ENCODE results near the gene OR52N1. TPM values are rescaled to one million over a fixed set of nuclear protein-coding genes. Genes with fewer than 3 reads are reported as not detected.

Gene OR52N1
- total and polyA plus RNA-seq, 2 of the 4 experiments (the other 2 are of a cell fraction): not detected

- Histone ChIP-seq H3K9me3 (ENCODE audit: control insufficient read depth, insufficient read depth, low read length) (no peaks in the 10 kb centered on the region), H3K4me3 (ENCODE audit: insufficient read depth, low read depth, low read length) (no peak overlapping the region), H4K20me1 (ENCODE audit: insufficient read depth, low read length) (no peaks in the 10 kb centered on the region), H2AK5ac (ENCODE audit: low read depth, low read length) (no peak overlapping the region), H3K27ac (ENCODE audit: insufficient read depth, low read length) (no peak overlapping the region), H3K23ac (ENCODE audit: low read depth, low read length) (no peak overlapping the region), H2BK15ac (ENCODE audit: low read depth, low read length) (no peak overlapping the region), H3K4me2 (ENCODE audit: low read depth, low read length) (no peak overlapping the region), H3K14ac (replicated peaks; ENCODE audit: low read depth, low read length) (no peak overlapping the region), H3K56ac (ENCODE audit: extremely low read depth, insufficient read depth, low read length) (no peak overlapping the region), H2AK9ac (replicated peaks; ENCODE audit: low read depth, low read length, poor library complexity) (no peak overlapping the region), H3K27me3 (ENCODE audit: control insufficient read depth, insufficient read depth, low read length) (no peaks in the 10 kb centered on the region), H4K91ac (ENCODE audit: insufficient read depth, low read depth, low read length) (no peak overlapping the region), H4K5ac (ENCODE audit: low read depth, low read length) (no peak overlapping the region), H3K18ac (ENCODE audit: low read depth, low read length) (no peak overlapping the region), H3K4me1 (ENCODE audit: control insufficient read depth, insufficient read depth, low read length) (no peaks in the 10 kb centered on the region), H3K36me3 (ENCODE audit: control insufficient read depth, insufficient read depth, low read length) (no peaks in the 10 kb centered on the region), H2BK5ac (ENCODE audit: low read depth, low read length, poor library complexity, severe bottlenecking) (no peak overlapping the region), H3K4ac (ENCODE audit: low read depth, low read length) (no peak overlapping the region), H3K9me1 (ENCODE audit: insufficient read depth, low read length) (no peaks in the 10 kb centered on the region), H3K79me1 (ENCODE audit: low read depth in 1 of 2, low read length in 2 of 2) (no peaks in the 10 kb centered on the region), H2AFZ (replicated peaks; ENCODE audit: low read length, poor library complexity) (no peak overlapping the region), H2BK20ac (ENCODE audit: low read depth, low read length) (no peak overlapping the region), H4K8ac (ENCODE audit: low read depth in 2 of 2, low read length in 2 of 2) (no peak overlapping the region), H2BK120ac (ENCODE audit: low read depth, low read length) (no peak overlapping the region), H3K9ac (ENCODE audit: low read depth, low read length) (no peak overlapping the region)
- ATAC-seq (ENCODE audit: low read depth): no peak
- BruUV-seq (replicated peaks): no TSS peak
- intact Hi-C loops (cut with micrococcal nuclease): no loop called here
- WGBS, 2 experiments (ENCODE audit: extremely low coverage in 2 of 2, insufficient read length in 1 of 2): no CpG with 5 or more reads among the region's 4 CpGs
- ChIA-PET POLR2A (ENCODE audit: unreplicated experiment) (no interaction called here), CTCF (no interaction called here)
- dilution Hi-C loops (cut with HindIII; ENCODE audit: low sequenced_read_pairs, unreplicated experiment): no loop called here
- DNase-seq: no peak
- TF ChIP-seq RAD21 (IDR thresholded peaks at IDR 0.05; ENCODE audit: low read length) (no peak), CHD1 (IDR thresholded peaks at IDR 0.05; ENCODE audit: low read depth, low read length) (no peak), NFE2L2 (IDR thresholded peaks at IDR 0.05; ENCODE audit: low read depth, low read length) (no peak), CEBPB (IDR thresholded peaks at IDR 0.05; ENCODE audit: low read depth, low read length) (no peak), CTCF (conservative IDR thresholded peaks at IDR 0.05; ENCODE audit: low read depth, low read length) (no peak), BHLHE40 (IDR thresholded peaks at IDR 0.05; ENCODE audit: low read depth, low read length) (no peak), USF2 (IDR thresholded peaks at IDR 0.05; ENCODE audit: low read depth, low read length) (no peak), ELK1 (IDR thresholded peaks at IDR 0.05; ENCODE audit: borderline replicate concordance, low read depth, low read length) (no peak), MAZ (IDR thresholded peaks at IDR 0.05; ENCODE audit: borderline replicate concordance, low read depth, low read length) (no peak), SMC3 (IDR thresholded peaks at IDR 0.05; ENCODE audit: low read depth, low read length) (no peak), POLR2A (IDR thresholded peaks at IDR 0.05; ENCODE audit: low read depth, low read length) (no peak), MAFK (IDR thresholded peaks at IDR 0.05; ENCODE audit: low read depth, low read length) (no peak), FOS (IDR thresholded peaks at IDR 0.05; ENCODE audit: low read depth, low read length) (no peak), MXI1 (IDR thresholded peaks at IDR 0.05; ENCODE audit: borderline replicate concordance, low read depth, low read length) (no peak), RFX5 (IDR thresholded peaks at IDR 0.05; ENCODE audit: low read depth, low read length) (no peak), RCOR1 (IDR thresholded peaks at IDR 0.05; ENCODE audit: insufficient replicate concordance, low read length) (no peak)
- in situ Hi-C loops (cut with MboI; ENCODE audit: low sequenced_read_pairs): no loop called here
Measured at GRCh38 chr11:5815534-5815933, 24.5 kb upstream of the OR52N1 start.
